GM23248 (cell line): ENCODE results near the gene EIF1. TPM values are rescaled to one million over a fixed set of nuclear protein-coding genes. Genes with fewer than 3 reads are reported as not detected.

Experiments
- DNase-seq: peaks from one replicate; pipeline ENCODE4 v3.0.0-alpha.2; 2015
- H2AFZ ChIP-seq: fragments of 200-600 bp; sonication (generic); 2 replicates; pipeline ENCODE4 v1.6.1; 2016; ENCODE audit warnings: antibody characterized with exemption
- H3F3A ChIP-seq: fragments of 200-600 bp; sonication (generic); 2 replicates; pipeline ENCODE4 v1.6.1; 2016; ENCODE audit warnings: mild to moderate bottlenecking, antibody characterized with exemption, mixed run types; ENCODE audit not compliant: insufficient read depth
- H3K27ac ChIP-seq: fragments of 200-600 bp; sonication (generic); 2 replicates; pipeline ENCODE4 v1.5.1; 2016; ENCODE audit warnings: mild to moderate bottlenecking
- H3K27me3 ChIP-seq: fragments of 200-600 bp; sonication (generic); replicated peaks from 2 replicates; pipeline ENCODE4 v1.6.1; 2016; ENCODE audit warnings: mild to moderate bottlenecking; ENCODE audit not compliant: insufficient read depth
- H3K36me3 ChIP-seq: fragments of 200-600 bp; sonication (generic); 2 replicates; pipeline ENCODE4 v1.6.1; 2016; ENCODE audit warnings: low read depth, mild to moderate bottlenecking
- H3K4me1 ChIP-seq: fragments of 200-600 bp; sonication (generic); 2 replicates; pipeline ENCODE4 v1.6.1; 2016; ENCODE audit warnings: mild to moderate bottlenecking; ENCODE audit not compliant: insufficient read depth
- H3K4me2 ChIP-seq: fragments of 200-600 bp; sonication (generic); one replicate; pipeline ENCODE4 v1.6.1; 2016; ENCODE audit warnings: mild to moderate bottlenecking; ENCODE audit not compliant: unreplicated experiment
- H3K4me3 ChIP-seq: fragments of 200-600 bp; sonication (generic); 2 replicates; pipeline ENCODE4 v1.5.1; 2016; ENCODE audit warnings: mild to moderate bottlenecking
- H3K79me2 ChIP-seq: fragments of 200-600 bp; sonication (generic); 2 replicates; pipeline ENCODE4 v1.6.1; 2016; ENCODE audit warnings: mild to moderate bottlenecking; ENCODE audit not compliant: insufficient read depth
- H3K9ac ChIP-seq: fragments of 200-600 bp; sonication (generic); 2 replicates; pipeline ENCODE4 v1.6.1; 2016; ENCODE audit warnings: mild to moderate bottlenecking
- H3K9me2 ChIP-seq: fragments of 200-600 bp; sonication (generic); 2 replicates; pipeline ENCODE4 v1.6.1; 2016; ENCODE audit warnings: mixed run types, mild to moderate bottlenecking, moderate library complexity; ENCODE audit not compliant: insufficient read depth
- H3K9me3 ChIP-seq: fragments of 200-600 bp; sonication (generic); one replicate; pipeline ENCODE4 v1.6.1; 2017; ENCODE audit warnings: low read depth
- H4K20me1 ChIP-seq: fragments of 200-600 bp; sonication (generic); 2 replicates; pipeline ENCODE4 v1.6.0; 2016; ENCODE audit not compliant: insufficient read depth
- EZH2 ChIP-seq: fragments of 200-600 bp; sonication (generic); IDR thresholded peaks from 2 replicates; pipeline ENCODE4 v1.6.1; 2018; ENCODE audit warnings: antibody characterized with exemption, mild to moderate bottlenecking; ENCODE audit not compliant: insufficient read depth, poor library complexity, severe bottlenecking
- EZH2phosphoT487 ChIP-seq: fragments of 200-600 bp; sonication (generic); IDR thresholded peaks from 2 replicates; pipeline ENCODE4 v1.6.1; 2018; ENCODE audit warnings: antibody characterized with exemption, moderate library complexity, mild to moderate bottlenecking, low read depth; ENCODE audit not compliant: insufficient read depth
- whole genome bisulfite sequencing, 2 experiments: methylation state at CpG; one replicate each; pipeline ENCODE4 v1.1.6; 2015 to 2017; ENCODE audit warnings: low lambda C conversion rate in 2 of 2, low coverage in 1 of 2; ENCODE audit errors: missing lambda C conversion rate in 2 of 2; 5-methylcytosine and 5-hydroxymethylcytosine counted together
- in situ Hi-C: fragments of 300-500 bp; cut with MboI; formaldehyde crosslinking; loops from 2 replicates; pipeline ENCODE4 v1.15.0; 2020
- polyA plus RNA-seq: library from polyadenylated mRNA; unstranded; fragments of >200 nt; fragmentation: Nextera tagmentation; extraction: Ambion mirVana; gene quantifications from 2 replicates; pipeline ENCODE4 v1.2.1, GENCODE V29; 2016
- total RNA-seq: library from RNA; depleted of rRNA; stranded (reverse); fragments of >200 nt; shearing (Covaris generic); gene quantifications from 2 replicates; pipeline ENCODE4 v1.2.3, GENCODE V29; 2014

EIF1 gene
- total and polyA plus RNA-seq, 2 experiments from 2014 or later: 98.1 to 1,585 TPM

DNA sequence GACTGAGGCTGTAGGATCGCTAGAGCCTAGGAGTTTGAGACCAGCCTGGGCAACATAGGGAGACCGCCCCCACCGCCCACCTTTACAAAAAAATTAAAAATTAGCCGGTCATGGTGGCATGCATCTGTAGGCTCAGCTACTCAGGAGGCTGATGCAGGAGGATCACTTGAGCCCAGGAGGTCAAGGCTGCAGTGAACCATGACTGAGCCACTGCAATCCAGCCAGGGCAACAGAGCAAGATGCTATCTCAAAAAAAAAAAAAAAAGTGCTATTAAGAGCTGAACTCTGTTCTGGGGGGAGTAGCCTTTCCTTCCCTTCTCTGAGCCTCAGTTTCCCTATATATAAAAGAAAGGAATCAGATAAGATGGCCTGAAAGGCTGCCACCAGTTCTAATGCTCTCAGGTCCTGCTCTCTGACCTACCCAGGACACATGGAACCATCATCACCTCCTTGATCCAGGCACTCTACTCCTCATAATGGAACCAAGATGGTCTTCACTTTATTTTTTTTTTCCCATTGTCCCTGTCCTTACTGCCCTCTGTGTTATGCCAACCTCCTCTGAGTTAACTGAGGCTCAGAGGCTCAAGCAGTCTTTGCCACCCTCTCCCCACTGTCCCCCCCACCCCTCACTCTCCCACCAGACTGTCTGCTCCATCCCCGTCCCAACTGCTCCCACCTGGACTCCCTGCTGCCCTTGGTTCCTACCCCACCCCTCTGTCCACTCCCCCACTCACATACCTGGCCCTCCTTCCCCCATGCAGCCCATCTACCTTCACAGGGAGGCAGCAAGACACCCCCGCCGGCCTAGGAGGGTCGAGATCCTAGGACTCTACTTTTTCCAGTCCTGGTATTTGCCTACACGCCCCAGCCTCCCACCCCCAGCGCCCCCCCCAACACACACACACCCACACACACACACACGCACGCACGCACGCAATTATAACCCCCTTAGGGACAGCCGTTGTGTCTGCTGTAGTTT lies 23.8 kb upstream of the EIF1 start:
- Histone ChIP-seq H3K4me3 (peak overlapping the region; percentile 74; the same call in 1 of the 2 replicates), H3K4me2 (no peak overlapping the region), H3K4me1 (peaks cover 5% of the 10 kb centered on the region), H2AFZ (peak overlapping the region; percentile 99), H3K27me3 (no peaks in the 10 kb centered on the region), H3K27ac (no peak overlapping the region), H3K9me3 (no peaks in the 10 kb centered on the region), H3K9me2 (no peaks in the 10 kb centered on the region), H3K79me2 (no peaks in the 10 kb centered on the region), H4K20me1 (no peaks in the 10 kb centered on the region), H3K36me3 (no peaks in the 10 kb centered on the region), H3K9ac (peak overlapping the region; percentile 68; the same call in 1 of the 2 replicates), H3F3A (peaks cover 7% of the 10 kb centered on the region; the same call in 1 of the 2 replicates)
- in situ Hi-C loops: loop anchor here (10.0 to 25.0 kb wide), 3 partner anchors 328 to 1053 kb away; no protein-coding TSS in a partner anchor
- 54 to 55% methylated on average over 11 to 15 of the region's 15 CpGs for WGBS, 2 experiments
- TF ChIP-seq EZH2 (no peak), EZH2phosphoT487 (no peak)
- DNase-seq: no peak

DNA sequence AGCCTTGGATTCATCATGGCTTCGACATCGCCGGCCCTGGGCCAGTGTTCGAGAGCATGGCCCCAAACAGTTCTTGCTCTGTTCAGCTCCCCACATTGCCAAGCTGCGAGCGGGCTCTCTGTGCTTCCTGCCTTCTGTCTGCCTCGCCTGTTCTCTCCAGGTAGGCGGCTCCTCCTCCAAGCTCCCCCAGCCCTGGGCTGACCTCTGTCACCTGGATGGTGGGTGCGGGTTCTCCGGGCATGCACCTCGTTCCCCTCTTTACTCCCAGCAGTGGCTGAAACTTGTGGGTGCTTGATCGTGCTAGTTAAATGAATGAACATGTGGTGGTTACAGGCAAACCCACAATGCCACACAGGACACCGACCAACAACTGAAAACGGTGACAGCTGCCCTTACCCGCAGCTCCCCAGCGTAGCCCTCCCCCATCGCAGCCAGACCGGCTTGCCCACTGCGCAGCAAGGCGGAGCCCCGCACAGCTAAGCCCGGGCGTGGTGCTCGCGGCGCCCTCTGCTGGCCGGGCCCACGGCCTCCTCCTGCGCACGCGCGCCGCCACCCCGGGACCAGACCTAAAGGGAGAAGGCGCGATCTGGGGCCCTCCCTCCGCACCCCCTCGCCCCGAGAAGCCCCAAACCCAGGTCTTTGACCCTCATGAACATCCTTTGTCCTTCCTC lies 23.0 kb upstream of the EIF1 start:
- DNase-seq: peak; percentile 93
- Histone ChIP-seq H3K9me2 (no peaks in the 10 kb centered on the region), H3K27ac (peak overlapping the region; percentile 56), H3K9me3 (no peaks in the 10 kb centered on the region), H3K4me3 (peak overlapping the region; percentile 74), H4K20me1 (no peaks in the 10 kb centered on the region), H3K36me3 (no peaks in the 10 kb centered on the region), H3K9ac (peak overlapping the region; percentile 68), H3K27me3 (no peaks in the 10 kb centered on the region), H3K4me2 (peak overlapping the region; percentile 95), H3K4me1 (peaks cover 5% of the 10 kb centered on the region), H3K79me2 (no peaks in the 10 kb centered on the region), H3F3A (peaks cover 7% of the 10 kb centered on the region; the same call in 1 of the 2 replicates), H2AFZ (peak overlapping the region; percentile 99)
- WGBS, 2 experiments: 0 to 2% methylated on average over 13 to 38 of the region's 39 CpGs
- in situ Hi-C loops: loop anchor here (10.0 to 25.0 kb wide), 3 partner anchors 328 to 1053 kb away; no protein-coding TSS in a partner anchor
- TF ChIP-seq EZH2: no peak
- no peak for TF ChIP-seq EZH2phosphoT487

DNA sequence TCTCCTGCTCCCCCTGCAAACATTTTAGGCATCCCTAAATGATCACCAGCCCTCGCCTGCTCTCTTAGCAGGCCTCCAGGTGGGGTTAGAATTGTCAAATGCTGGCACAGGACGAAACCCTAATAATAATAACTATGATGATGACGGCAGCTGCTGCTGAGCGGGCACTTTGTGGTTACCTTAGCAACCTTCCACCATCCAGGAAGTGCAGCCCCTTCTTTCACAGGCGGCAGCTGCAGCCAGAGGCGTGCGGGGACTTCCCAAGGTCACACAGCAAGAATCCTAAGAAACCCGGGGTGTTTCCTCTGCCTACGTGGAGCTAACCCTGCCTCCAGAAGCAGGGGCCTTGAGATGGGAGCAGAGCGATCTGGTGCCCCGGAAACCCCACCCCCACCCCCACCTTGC lies 22.4 kb upstream of the EIF1 start:
- Histone ChIP-seq H3K9me3 (no peaks in the 10 kb centered on the region), H3K4me1 (peaks cover 5% of the 10 kb centered on the region), H3K36me3 (no peaks in the 10 kb centered on the region), H3K9ac (peak overlapping the region; percentile 68), H4K20me1 (no peaks in the 10 kb centered on the region), H3K4me2 (peak overlapping the region; percentile 95), H3K27me3 (no peaks in the 10 kb centered on the region), H3K9me2 (no peaks in the 10 kb centered on the region), H3F3A (peaks cover 7% of the 10 kb centered on the region; the same call in 1 of the 2 replicates), H3K27ac (peak overlapping the region; percentile 56), H3K79me2 (no peaks in the 10 kb centered on the region), H2AFZ (peak overlapping the region; percentile 99), H3K4me3 (peak overlapping the region; percentile 74)
- DNase-seq: peak; percentile 47
- 9 to 19% methylated on average over 4 to 11 of the region's 11 CpGs for WGBS, 2 experiments
- in situ Hi-C loops: loop anchor here (10.0 to 25.0 kb wide), 3 partner anchors 329 to 1054 kb away; no protein-coding TSS in a partner anchor
- TF ChIP-seq EZH2phosphoT487: no peak
- TF ChIP-seq EZH2: no peak

DNA sequence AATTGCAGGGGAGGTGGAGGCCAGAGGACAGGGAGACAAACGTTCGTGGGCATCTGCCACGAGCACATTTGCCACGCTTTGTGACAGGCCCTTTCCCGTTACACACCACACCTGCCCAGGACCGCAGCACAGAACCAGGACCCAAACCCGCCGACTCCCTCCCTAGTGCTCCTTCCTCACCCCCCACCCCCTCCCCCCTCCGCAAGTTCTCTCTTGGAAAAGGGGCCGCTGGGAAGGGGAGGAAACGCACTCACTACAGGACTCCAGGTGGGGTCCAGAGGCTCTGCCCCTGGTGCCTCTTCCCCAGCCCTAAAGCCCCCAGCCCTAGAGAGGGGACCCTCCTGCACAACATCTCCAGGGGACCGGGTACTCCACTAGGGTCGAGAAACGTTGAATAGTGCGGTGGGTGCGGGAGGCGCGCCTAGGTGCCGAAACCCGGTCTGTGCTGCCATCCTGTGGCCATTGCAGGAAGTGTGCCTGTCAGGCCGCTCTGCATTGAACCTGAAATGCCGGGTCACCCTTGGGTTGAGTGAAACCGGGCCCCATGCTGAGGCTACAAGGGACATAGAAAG lies 21.9 kb upstream of the EIF1 start:
- no peaks in the 10 kb centered on the region for H3K79me2 ChIP-seq
- peak overlapping the region; percentile 74 for H3K4me3 ChIP-seq
- peak overlapping the region; percentile 95 for H3K4me2 ChIP-seq
- no peaks in the 10 kb centered on the region for H3K27me3 ChIP-seq
- in situ Hi-C loops: loop anchor here (10.0 to 25.0 kb wide), 3 partner anchors 329 to 1054 kb away; no protein-coding TSS in a partner anchor
- H3K27ac ChIP-seq: peak overlapping the region; percentile 56
- no peaks in the 10 kb centered on the region for H3K9me2 ChIP-seq
- H3K4me1 ChIP-seq: peaks cover 5% of the 10 kb centered on the region
- peak overlapping the region; percentile 99 for H2AFZ ChIP-seq
- peaks cover 7% of the 10 kb centered on the region; the same call in 1 of the 2 replicates for H3F3A ChIP-seq
- H3K9ac ChIP-seq: peak overlapping the region; percentile 68
- no peaks in the 10 kb centered on the region for H3K9me3 ChIP-seq
- DNase-seq: peak; percentile 82
- H4K20me1 ChIP-seq: no peaks in the 10 kb centered on the region
- WGBS, 2 experiments: 2% methylated on average over 21 to 23 of the region's 23 CpGs
- TF ChIP-seq EZH2 (no peak), EZH2phosphoT487 (no peak)
- H3K36me3 ChIP-seq: no peaks in the 10 kb centered on the region
